A549 (cell line): Measurements from ENCODE around the gene HIVEP3.

ENCODE experiments used
- CTCF ChIP-seq: fragments of >200 bp; sonication (Bioruptor Twin); formaldehyde crosslinking; IDR thresholded peaks from 3 replicates; pipeline ENCODE4 v1.5.1; 2016
- EP300 ChIP-seq, 2 experiments: fragments of >200 bp; sonication (Bioruptor Twin); formaldehyde crosslinking; IDR thresholded peaks; 2 replicates in 1 of 2; 3 replicates in 1 of 2; pipeline ENCODE4 v1.6.1; 2016 to 2017
- POLR2AphosphoS2 ChIP-seq: conservative IDR thresholded peaks from 2 replicates; pipeline ENCODE4 v1.6.1; 2012; ENCODE audit warnings: low read length, improper control_type of control experiment, inconsistent platforms
- RCOR1 ChIP-seq: fragments of 150-350 bp; IDR thresholded peaks from 2 replicates; pipeline ENCODE4 v1.6.1; 2014; ENCODE audit warnings: antibody characterized with exemption, low read length, low read depth

- TF ChIP-seq CTCF (no peak), POLR2AphosphoS2 (no peak), EP300 (IDR thresholded peaks at IDR 0.05) (no peak), RCOR1 (no peak)
These were observed 244.9 kb downstream of the HIVEP3 start for GRCh38 chr1:41673806-41674205.
